Right atrium auricular region (tissue), 2 donors: ENCODE data around the gene NOP9. TPM values are rescaled to one million over a fixed set of nuclear protein-coding genes. Genes with fewer than 3 reads are reported as not detected.

ENCODE experiments used
- DNase-seq: peaks from one replicate; pipeline ENCODE4 v3.0.0-alpha.2; 2019; ENCODE audit warnings: low spot score
- H3K27ac ChIP-seq, 2 donors: fragments of 200-600 bp; sonication (generic); 1 replicate in 1 of 2; 2 replicates in 1 of 2; pipeline ENCODE4 v1.5.1; 2016 to 2019
- H3K27me3 ChIP-seq, 2 donors: fragments of 200-600 bp; sonication (generic); one replicate each; pipeline versions ENCODE4 v1.5.1 to v1.6.0; 2017 to 2019
- H3K36me3 ChIP-seq: fragments of 200-600 bp; sonication (generic); one replicate; pipeline ENCODE4 v1.5.1; 2016
- H3K4me1 ChIP-seq, 2 donors: fragments of 200-600 bp; sonication (generic); one replicate each; pipeline versions ENCODE4 v1.5.1 to v1.6.0; 2017 to 2019
- H3K4me3 ChIP-seq, 2 donors: fragments of 200-600 bp; sonication (generic); 1 replicate in 1 of 2; 2 replicates in 1 of 2; pipeline ENCODE4 v1.5.1; 2017 to 2019; ENCODE audit warnings: mild to moderate bottlenecking in 1 of 2, moderate library complexity in 1 of 2
- H3K9me3 ChIP-seq, 2 donors: fragments of 200-600 bp; sonication (generic); one replicate each; pipeline ENCODE4 v1.5.1; 2019
- CTCF ChIP-seq, 2 donors: fragments of 200-600 bp; sonication (generic); IDR thresholded peaks; one replicate each; pipeline ENCODE4 v1.5.1; 2019; ENCODE audit warnings: antibody characterized with exemption in 2 of 2
- total RNA-seq, 2 donors: library from RNA; depleted of rRNA; stranded (reverse); fragments of >200 nt; gene quantifications; one replicate each; pipeline ENCODE4 v1.1.0, GENCODE V29; 2016

The NOP9 gene
- 10 to 100 TPM; 13.9 to 15.5 TPM for total RNA-seq

- peak; percentile 93 for DNase-seq
- Histone ChIP-seq H3K27me3 (no peaks in the 10 kb centered on the region), H3K27ac (peak within 1 kb of the TSS; percentile 84 to 91), H3K9me3 (no peaks in the 10 kb centered on the region), H3K4me3 (peak within 1 kb of the TSS; percentile 80 to 87), H3K4me1 (peaks cover 0 to 20% of the 10 kb centered on the region in 2 donors), H3K36me3 (peaks cover 52% of the 10 kb centered on the region)
- TF ChIP-seq CTCF (IDR thresholded peaks at IDR 0.05) = no peak
Observed at GRCh38 chr14:24299255-24300191, at the start of gene NOP9, which contains the start of gene DHRS1. TSS of gene NOP9 (plus strand) at chr14:24299850. CDS start at chr14:24299955, 105 bp downstream. TSS of gene DHRS1 (minus strand) at chr14:24299780. CDS start at chr14:24299106, 674 bp downstream.

- TF ChIP-seq CTCF (IDR thresholded peaks at IDR 0.05) = no peak
- Histone ChIP-seq H3K36me3 (no peaks in the 10 kb centered on the region), H3K27me3 (no peaks in the 10 kb centered on the region), H3K9me3 (no peaks in the 10 kb centered on the region), H3K4me1 (no peaks in the 10 kb centered on the region), H3K4me3 (no peak overlapping the region), H3K27ac (no peak overlapping the region)
- DNase-seq = no peak
Observed at GRCh38 chr14:24250354-24250753, 49.3 kb upstream of the NOP9 start.

GRCh38 chr14:24251880-24252288 lies 47.8 kb upstream of the NOP9 start:
- no peak overlapping the region for H3K27ac ChIP-seq
- H3K4me3 ChIP-seq = no peak overlapping the region
- H3K4me1 ChIP-seq = no peaks in the 10 kb centered on the region
- no peak for DNase-seq
- no peak for TF ChIP-seq CTCF (IDR thresholded peaks at IDR 0.05)
- no peaks in the 10 kb centered on the region for H3K36me3 ChIP-seq
- no peaks in the 10 kb centered on the region for H3K9me3 ChIP-seq
- H3K27me3 ChIP-seq = no peaks in the 10 kb centered on the region

GRCh38 chr14:24252289-24253124 lies 47.1 kb upstream of the NOP9 start:
- Histone ChIP-seq H3K27ac (no peak overlapping the region), H3K9me3 (no peaks in the 10 kb centered on the region), H3K36me3 (no peaks in the 10 kb centered on the region), H3K4me1 (no peaks in the 10 kb centered on the region), H3K27me3 (no peaks in the 10 kb centered on the region), H3K4me3 (no peak overlapping the region)
- no peak for DNase-seq
- TF ChIP-seq CTCF (IDR thresholded peaks at IDR 0.05) = no peak

GRCh38 chr14:24253936-24254335 lies 45.7 kb upstream of the NOP9 start:
- Histone ChIP-seq H3K27me3 (no peaks in the 10 kb centered on the region), H3K27ac (no peak overlapping the region), H3K4me1 (no peaks in the 10 kb centered on the region), H3K4me3 (no peak overlapping the region), H3K9me3 (no peaks in the 10 kb centered on the region), H3K36me3 (no peaks in the 10 kb centered on the region)
- no peak for DNase-seq
- no peak for TF ChIP-seq CTCF (IDR thresholded peaks at IDR 0.05)
